ENCODE measurements around the gene KLHL21.

Gene KLHL21

DNA sequence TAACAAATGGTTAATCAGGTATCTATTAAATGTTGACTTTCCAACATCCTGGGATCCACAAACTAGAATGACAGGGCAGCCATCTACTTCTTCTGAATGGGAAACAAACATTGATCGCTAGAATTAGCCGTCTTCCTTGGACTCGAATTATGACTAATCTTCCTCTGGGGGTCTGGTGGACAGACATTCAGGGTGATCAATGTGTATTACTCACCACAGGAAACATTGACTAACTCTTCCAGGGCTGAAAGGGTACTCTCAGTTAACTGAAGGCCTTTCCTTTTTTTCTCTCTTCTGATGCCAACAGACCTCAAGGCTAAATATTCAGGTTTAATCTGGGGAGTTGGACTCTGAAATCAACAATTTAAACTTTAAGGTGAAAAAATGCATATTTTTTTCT, 57.8 kb downstream of the KLHL21 start:
- no peak for DNase-seq
- Mint-ChIP-seq H3K27ac (peak overlapping the region; percentile 89), H3K4me1 (ENCODE audit: low read depth) (peaks cover 32% of the 10 kb centered on the region), H3K4me3 (no peak overlapping the region), H3K27me3 (no peaks in the 10 kb centered on the region), H3K36me3 (ENCODE audit: low read depth) (peaks cover 91% of the 10 kb centered on the region), H3K9me3 (no peaks in the 10 kb centered on the region)
